Retinal pigment epithelial cell (primary cell): ENCODE results near the gene CFB.

Source experiments
- DNase-seq: peaks from one replicate; pipeline ENCODE4 v3.0.0-alpha.2; 2010; ENCODE audit warnings: low read depth
- H3K4me3 ChIP-seq: 2 replicates; pipeline ENCODE4 v1.5.1; 2011; ENCODE audit warnings: mild to moderate bottlenecking, low read length, control low read depth, moderate library complexity
- TF ChIP-seq, protein P1 (sequence below): conservative IDR thresholded peaks from 2 replicates; pipeline ENCODE4 v1.5.1; 2011; ENCODE audit warnings: low read depth, low read length, control low read depth, inconsistent platforms

Gene CFB

DNA sequence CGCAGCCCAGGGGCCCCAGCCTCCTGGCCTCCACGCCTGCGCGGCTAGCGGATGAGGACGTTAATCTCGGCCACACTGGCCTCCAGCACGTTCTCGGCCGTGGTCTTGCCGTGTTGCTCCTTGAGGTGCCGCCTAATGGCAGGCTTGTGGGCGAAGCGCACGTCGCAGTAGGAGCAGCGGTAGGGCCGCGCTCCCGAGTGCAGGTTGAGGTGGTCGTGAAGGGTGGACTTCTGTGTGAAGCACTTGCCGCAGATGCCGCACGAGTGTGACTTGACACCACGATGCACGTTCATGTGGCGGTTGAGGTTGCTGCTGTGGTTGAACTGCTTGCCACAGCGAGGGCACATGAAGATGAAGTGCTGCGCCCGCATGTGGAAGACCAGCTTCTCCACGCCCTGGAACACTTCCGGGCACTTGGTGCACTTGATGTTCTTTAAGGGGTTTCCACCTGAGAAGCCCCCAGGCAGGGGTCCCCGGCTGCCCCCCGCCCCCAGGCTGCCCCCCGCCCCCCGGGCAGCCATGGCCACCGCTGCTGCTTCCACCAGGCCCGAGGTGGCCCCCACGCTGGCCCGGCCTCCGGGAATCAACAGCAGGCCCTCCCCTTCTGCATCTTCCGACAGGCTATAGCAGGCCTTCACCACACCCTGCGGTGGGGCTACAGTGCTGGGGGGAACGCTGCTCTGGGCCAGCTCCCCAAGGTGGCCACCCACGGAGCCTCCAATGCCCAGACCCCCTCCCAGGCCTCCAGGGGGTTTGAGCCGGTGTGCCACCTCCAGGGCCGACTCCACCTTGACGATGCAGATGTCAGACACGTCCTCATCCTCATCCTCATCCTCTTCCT, 45.8 kb upstream of the CFB start:
- TF ChIP-seq, protein P1, sequence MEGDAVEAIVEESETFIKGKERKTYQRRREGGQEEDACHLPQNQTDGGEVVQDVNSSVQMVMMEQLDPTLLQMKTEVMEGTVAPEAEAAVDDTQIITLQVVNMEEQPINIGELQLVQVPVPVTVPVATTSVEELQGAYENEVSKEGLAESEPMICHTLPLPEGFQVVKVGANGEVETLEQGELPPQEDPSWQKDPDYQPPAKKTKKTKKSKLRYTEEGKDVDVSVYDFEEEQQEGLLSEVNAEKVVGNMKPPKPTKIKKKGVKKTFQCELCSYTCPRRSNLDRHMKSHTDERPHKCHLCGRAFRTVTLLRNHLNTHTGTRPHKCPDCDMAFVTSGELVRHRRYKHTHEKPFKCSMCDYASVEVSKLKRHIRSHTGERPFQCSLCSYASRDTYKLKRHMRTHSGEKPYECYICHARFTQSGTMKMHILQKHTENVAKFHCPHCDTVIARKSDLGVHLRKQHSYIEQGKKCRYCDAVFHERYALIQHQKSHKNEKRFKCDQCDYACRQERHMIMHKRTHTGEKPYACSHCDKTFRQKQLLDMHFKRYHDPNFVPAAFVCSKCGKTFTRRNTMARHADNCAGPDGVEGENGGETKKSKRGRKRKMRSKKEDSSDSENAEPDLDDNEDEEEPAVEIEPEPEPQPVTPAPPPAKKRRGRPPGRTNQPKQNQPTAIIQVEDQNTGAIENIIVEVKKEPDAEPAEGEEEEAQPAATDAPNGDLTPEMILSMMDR, result no peak
- DNase-seq, result no peak
- no peak overlapping the region for H3K4me3 ChIP-seq

DNA sequence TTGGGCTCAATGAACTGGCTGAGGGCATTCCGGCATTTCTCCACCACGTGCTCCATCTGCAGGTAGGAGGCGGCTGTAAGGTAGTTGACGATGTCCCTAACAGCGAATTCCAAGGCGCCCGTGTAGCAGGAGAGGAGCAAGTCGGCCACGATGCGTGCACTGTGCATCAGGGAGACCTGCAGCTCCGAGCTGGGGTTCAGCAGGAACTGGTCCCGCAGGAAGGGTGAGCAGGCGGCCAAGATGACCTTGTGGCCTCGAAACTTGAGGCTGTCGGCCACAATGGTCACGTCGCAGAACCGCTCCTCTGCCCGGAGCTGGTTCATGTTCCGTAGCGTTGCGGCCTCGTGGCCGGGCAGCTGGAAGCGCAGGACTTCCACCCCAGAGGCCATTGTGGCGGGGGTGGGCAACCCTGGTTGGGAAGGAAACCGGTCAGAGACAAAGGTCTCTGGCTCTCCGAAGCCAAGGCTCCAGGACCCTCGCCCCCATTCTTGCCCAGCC, 44.9 kb upstream of the CFB start:
- TF ChIP-seq, protein P1, result no peak
- DNase-seq, result no peak
- peak overlapping the region; percentile 60 for H3K4me3 ChIP-seq

DNA sequence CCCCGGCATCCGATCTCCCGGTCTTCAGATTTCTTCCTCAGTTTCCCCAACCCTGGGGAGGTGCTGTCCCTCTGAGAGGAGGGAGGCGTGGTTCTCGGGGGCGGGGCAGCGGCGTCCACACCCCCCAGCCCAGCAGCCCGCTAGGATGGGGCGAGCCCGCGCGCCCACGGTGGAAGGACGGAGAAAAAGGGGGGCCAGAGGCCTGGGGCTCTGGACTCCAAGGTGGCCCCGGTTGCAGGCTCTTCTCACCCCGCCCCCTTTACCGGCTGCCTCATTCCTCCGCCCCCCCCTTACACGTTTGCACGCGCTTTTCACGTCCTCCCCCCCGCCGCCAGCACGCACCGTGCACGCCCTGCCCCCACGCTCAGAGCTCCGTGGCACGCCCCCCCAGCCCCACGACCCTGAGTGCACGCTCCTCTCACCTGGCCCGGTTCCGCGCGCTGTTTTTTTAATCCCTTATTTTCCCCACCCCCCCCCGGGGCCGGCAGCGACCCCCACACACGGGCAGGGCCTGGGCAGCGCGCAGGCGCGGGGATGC, 44.4 kb upstream of the CFB start:
- DNase-seq, result no peak
- peak overlapping the region; percentile 60 for H3K4me3 ChIP-seq

DNA sequence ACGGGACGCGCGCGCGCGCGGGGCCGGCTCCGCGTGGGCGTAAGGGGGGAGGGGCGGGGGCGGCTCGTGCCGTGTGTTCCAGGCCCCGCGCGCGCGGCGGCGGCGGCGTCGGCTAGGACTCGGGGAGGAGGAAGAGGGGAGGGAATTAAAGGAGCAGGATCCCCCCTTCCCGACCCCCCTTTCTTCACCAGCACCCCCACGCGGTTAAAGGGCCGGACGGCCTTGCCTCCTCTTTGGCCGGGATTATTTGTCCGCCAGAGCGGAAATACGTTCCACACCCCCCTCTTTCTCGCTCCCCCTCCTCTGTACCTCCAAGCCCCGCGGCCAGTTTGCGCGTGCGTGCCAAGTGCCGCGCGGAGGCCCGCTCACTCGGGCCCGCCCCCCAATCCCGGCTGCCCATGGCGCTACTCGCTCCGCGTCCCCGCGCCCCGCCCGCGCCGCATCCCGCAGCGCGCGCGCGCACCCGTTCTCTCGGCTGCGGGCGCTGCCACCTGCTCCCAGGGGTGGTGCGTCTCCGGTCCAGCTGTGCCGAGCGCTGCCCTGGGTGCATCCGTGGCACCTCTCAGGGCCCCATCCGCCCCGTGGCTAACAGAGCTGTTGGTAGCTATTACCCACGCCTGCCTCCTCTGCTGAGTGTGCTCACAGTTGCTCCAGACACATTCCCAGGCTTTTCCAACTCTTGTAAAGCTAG, 43.8 kb upstream of the CFB start, which contains the start of gene ZBTB12:
TSS of gene ZBTB12 (minus strand) at position 134 of the 691 bp plus-strand sequence. CDS start 781 bp downstream, outside the sequence.
- H3K4me3 ChIP-seq, result peak within 1 kb of the TSS; percentile 60
- TF ChIP-seq, protein P1, result no peak
- DNase-seq, result peak; percentile 94

More for the DNA sequence above, 44.4 kb upstream of the CFB start:
- TF ChIP-seq, protein P1, result no peak

DNA sequence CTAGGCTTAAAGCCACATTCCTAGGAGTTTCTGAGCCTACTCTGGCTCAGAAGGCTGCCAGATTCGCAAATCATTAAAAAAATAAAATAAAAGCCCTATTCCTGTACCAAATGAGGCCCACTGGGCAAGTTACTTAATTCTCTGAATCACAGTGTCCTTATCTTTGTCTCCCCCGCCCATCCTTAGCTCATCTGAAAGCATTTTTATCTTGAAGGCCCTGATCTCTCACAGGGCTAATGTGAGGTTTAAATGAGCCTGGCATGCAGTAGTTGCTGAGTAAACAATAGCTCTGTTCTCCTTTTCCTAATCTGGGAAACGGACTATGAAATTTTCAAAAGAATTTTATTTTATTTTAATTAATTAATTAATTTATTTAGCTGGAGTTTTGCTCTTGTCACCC, 41.9 kb upstream of the CFB start:
- H3K4me3 ChIP-seq, result no peak overlapping the region
- DNase-seq, result no peak
- TF ChIP-seq, protein P1, result no peak

DNA sequence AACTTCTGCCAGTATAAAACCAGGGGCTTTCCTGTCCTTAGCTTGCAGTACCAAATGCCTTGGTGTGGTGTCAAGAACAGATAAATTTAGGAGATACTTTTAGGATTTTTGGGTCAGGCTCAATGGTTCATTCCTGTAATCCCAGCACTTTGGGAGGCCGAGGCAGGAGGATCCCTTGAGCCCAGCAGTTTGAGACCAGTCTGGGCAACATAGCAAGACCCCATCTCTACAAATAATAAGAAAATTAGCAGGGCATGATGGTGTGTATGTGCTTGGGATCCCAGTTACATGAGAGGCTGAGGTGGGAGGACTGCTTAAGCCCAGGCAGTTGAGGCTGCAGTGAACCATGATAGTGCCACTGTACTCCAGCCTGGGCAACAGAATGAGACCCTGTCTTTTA, 40.9 kb upstream of the CFB start:
- TF ChIP-seq, protein P1, result no peak
- DNase-seq, result no peak
- no peak overlapping the region for H3K4me3 ChIP-seq
